ENCODE measurements around the gene GCLC. TPM values are rescaled to one million over a fixed set of nuclear protein-coding genes. Genes with fewer than 3 reads are reported as not detected.

GCLC gene
- total and polyA plus RNA-seq, 10 of the 15 experiments (the other 5 are each of a cell fraction or from before 2014, with no cell fraction given) = 6.5 to 23.6 (median 12.5) TPM

DNA sequence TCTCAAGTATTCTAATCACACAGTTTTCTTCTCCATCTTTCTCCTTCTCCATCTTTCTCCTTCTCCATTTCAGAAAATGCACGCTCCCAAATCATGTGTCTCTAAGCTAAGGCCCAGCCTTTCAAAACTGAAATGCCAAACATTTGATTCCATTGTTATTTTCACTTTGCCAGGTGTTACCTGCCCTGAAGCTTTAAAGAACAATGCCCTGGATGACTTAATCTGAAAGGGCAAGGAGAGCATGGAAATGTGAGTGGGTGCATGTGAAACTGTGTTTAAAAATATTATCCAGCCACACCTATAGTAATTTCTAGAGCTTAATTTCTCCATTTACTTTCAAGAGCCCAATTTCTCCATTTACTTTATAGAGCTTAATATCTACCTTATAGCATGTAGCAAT, 42.4 kb upstream of the GCLC start:
- no TSS peak for BruUV-seq (replicated peaks)
- TF ChIP-seq TBL1XR1 (IDR thresholded peaks at IDR 0.05; ENCODE audit: low read depth, low read length) (no peak), BRCA1 (IDR thresholded peaks at IDR 0.05; ENCODE audit: low read depth, low read length) (no peak), YBX1 (IDR thresholded peaks at IDR 0.05) (no peak), YY1 (IDR thresholded peaks at IDR 0.05; ENCODE audit: low read depth, low read length) (no peak), NFXL1 (IDR thresholded peaks at IDR 0.05; ENCODE audit: borderline replicate concordance) (no peak), BMI1 (IDR thresholded peaks at IDR 0.05; ENCODE audit: borderline replicate concordance) (no peak), ZNF384 (IDR thresholded peaks at IDR 0.05; ENCODE audit: borderline replicate concordance, low read depth, low read length) (no peak), FOXK2 (IDR thresholded peaks at IDR 0.05) (no peak), ZNF274 (IDR thresholded peaks at IDR 0.05; ENCODE audit: insufficient read depth, insufficient read length) (no peak), PML (IDR thresholded peaks at IDR 0.05; ENCODE audit: low read length) (no peak), RBBP5 (conservative IDR thresholded peaks at IDR 0.05) (no peak), STAT3 (IDR thresholded peaks at IDR 0.05; ENCODE audit: low read depth, low read length) (no peak), ZNF217 (IDR thresholded peaks at IDR 0.05) (no peak), SREBF2 (IDR thresholded peaks at IDR 0.05; ENCODE audit: low read length) (no peak), IKZF2 (IDR thresholded peaks at IDR 0.05) (no peak)
- TF ChIP-seq, protein P1, sequence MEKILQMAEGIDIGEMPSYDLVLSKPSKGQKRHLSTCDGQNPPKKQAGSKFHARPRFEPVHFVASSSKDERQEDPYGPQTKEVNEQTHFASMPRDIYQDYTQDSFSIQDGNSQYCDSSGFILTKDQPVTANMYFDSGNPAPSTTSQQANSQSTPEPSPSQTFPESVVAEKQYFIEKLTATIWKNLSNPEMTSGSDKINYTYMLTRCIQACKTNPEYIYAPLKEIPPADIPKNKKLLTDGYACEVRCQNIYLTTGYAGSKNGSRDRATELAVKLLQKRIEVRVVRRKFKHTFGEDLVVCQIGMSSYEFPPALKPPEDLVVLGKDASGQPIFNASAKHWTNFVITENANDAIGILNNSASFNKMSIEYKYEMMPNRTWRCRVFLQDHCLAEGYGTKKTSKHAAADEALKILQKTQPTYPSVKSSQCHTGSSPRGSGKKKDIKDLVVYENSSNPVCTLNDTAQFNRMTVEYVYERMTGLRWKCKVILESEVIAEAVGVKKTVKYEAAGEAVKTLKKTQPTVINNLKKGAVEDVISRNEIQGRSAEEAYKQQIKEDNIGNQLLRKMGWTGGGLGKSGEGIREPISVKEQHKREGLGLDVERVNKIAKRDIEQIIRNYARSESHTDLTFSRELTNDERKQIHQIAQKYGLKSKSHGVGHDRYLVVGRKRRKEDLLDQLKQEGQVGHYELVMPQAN (conservative IDR thresholded peaks at IDR 0.05) = no peak
- TF ChIP-seq, protein P2, sequence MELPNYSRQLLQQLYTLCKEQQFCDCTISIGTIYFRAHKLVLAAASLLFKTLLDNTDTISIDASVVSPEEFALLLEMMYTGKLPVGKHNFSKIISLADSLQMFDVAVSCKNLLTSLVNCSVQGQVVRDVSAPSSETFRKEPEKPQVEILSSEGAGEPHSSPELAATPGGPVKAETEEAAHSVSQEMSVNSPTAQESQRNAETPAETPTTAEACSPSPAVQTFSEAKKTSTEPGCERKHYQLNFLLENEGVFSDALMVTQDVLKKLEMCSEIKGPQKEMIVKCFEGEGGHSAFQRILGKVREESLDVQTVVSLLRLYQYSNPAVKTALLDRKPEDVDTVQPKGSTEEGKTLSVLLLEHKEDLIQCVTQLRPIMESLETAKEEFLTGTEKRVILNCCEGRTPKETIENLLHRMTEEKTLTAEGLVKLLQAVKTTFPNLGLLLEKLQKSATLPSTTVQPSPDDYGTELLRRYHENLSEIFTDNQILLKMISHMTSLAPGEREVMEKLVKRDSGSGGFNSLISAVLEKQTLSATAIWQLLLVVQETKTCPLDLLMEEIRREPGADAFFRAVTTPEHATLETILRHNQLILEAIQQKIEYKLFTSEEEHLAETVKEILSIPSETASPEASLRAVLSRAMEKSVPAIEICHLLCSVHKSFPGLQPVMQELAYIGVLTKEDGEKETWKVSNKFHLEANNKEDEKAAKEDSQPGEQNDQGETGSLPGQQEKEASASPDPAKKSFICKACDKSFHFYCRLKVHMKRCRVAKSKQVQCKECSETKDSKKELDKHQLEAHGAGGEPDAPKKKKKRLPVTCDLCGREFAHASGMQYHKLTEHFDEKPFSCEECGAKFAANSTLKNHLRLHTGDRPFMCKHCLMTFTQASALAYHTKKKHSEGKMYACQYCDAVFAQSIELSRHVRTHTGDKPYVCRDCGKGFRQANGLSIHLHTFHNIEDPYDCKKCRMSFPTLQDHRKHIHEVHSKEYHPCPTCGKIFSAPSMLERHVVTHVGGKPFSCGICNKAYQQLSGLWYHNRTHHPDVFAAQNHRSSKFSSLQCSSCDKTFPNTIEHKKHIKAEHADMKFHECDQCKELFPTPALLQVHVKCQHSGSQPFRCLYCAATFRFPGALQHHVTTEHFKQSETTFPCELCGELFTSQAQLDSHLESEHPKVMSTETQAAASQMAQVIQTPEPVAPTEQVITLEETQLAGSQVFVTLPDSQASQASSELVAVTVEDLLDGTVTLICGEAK (IDR thresholded peaks at IDR 0.05; ENCODE audit: borderline replicate concordance) = no peak
- Histone ChIP-seq H4K20me1 (ENCODE audit: control insufficient read depth, insufficient read depth) (no peaks in the 10 kb centered on the region), H3K4me2 (ENCODE audit: control insufficient read depth, insufficient read depth) (no peak overlapping the region), H3K27ac (ENCODE audit: control insufficient read depth, insufficient read depth) (no peak overlapping the region), H3K4me1 (ENCODE audit: control insufficient read depth, insufficient read depth, low read length) (no peaks in the 10 kb centered on the region), H3K4me3 (no peak overlapping the region), H3K36me3 (ENCODE audit: control insufficient read depth in 2 of 2, insufficient read depth in 2 of 2, low read length in 1 of 2) (no peaks in the 10 kb centered on the region), H3K79me2 (ENCODE audit: control insufficient read depth, insufficient read depth, low read length) (no peaks in the 10 kb centered on the region), H2AFZ (ENCODE audit: control insufficient read depth, low read depth, low read length) (no peak overlapping the region), H3K27me3 (replicated peaks in 1 of 2; ENCODE audit: control insufficient read depth in 2 of 2, insufficient read depth in 2 of 2, low read length in 1 of 2) (no peaks in the 10 kb centered on the region), H3K9me3 (replicated peaks; ENCODE audit: control insufficient read depth, insufficient read depth, low read length) (no peaks in the 10 kb centered on the region), H3K9ac (ENCODE audit: control insufficient read depth, insufficient read depth, low read length) (no peak overlapping the region)
- CTCF ChIA-PET = interaction anchor here (0.6 kb wide), 1 partner anchor 9 kb away, joined by 3 read pairs; no protein-coding TSS in a partner anchor
- ATAC-seq = no peak
- intact Hi-C loops (cut with micrococcal nuclease; ENCODE audit: unreplicated experiment) (no loop called here), in situ Hi-C loops (cut with MboI) (no loop called here)
- SMC1A ChIA-PET (ENCODE audit: uncharacterized antibody, unreplicated experiment) = interaction anchor here (0.6 to 0.7 kb wide), 2 partner anchors 19 to 467 kb away, joined by 3 read pairs; no protein-coding TSS in a partner anchor
- 6% methylated on average over 1 of the region's 1 CpG for WGBS (ENCODE audit: insufficient coverage, insufficient replicate concordance, low lambda C conversion rate, missing lambda C conversion rate)
- POLR2A ChIA-PET = no interaction called here
- RAD21 ChIA-PET (ENCODE audit: unreplicated experiment) = no interaction called here
- FAIRE-seq = no peak
- no peak for DNase-seq (ENCODE audit: low read depth, low spot score)

Measured in GM12878 (cell line).